ENCODE results near the gene EXT2. TPM values are rescaled to one million over a fixed set of nuclear protein-coding genes. Genes with fewer than 3 reads are reported as not detected.

EXT2 gene
- total RNA-seq, 4 donors from 2014 or later = 56.9 to 152 (median 128) TPM

- Histone ChIP-seq H3K9me3 (no peaks in the 10 kb centered on the region), H3K36me3 (peaks cover 0 to 8% (median 0%) of the 10 kb centered on the region in 3 donors), H3K4me1 (peaks cover 0 to 23% (median 2%) of the 10 kb centered on the region in 4 donors), H3K27ac (peak overlapping the region; percentile 73 to 94 (median 80)), H3K4me3 (peak overlapping the region; percentile 62 to 96 (median 85)), H3K27me3 (no peaks in the 10 kb centered on the region)
- no peak for DNase-seq
- TF ChIP-seq CTCF (IDR thresholded peaks at IDR 0.05) = no peak
- peak in 1 of 2 donors; percentile 27 for TF ChIP-seq POLR2A (IDR thresholded peaks at IDR 0.05)
Observed at GRCh38 chr11:44096360-44097185, 1.1 kb downstream of the EXT2 start.

- TF ChIP-seq CTCF (IDR thresholded peaks at IDR 0.05) (no peak), POLR2A (IDR thresholded peaks at IDR 0.05) (no peak)
- H3K9me3 ChIP-seq = no peaks in the 10 kb centered on the region
- H3K27ac ChIP-seq = no peak overlapping the region
- H3K4me1 ChIP-seq = peaks cover 0 to 23% (median 2%) of the 10 kb centered on the region in 4 donors
- no peak overlapping the region for H3K4me3 ChIP-seq
- no peaks in the 10 kb centered on the region for H3K27me3 ChIP-seq
- H3K36me3 ChIP-seq = peaks cover 0 to 8% (median 0%) of the 10 kb centered on the region in 3 donors
- DNase-seq = no peak
Observed at GRCh38 chr11:44097821-44098220, 2.3 kb downstream of the EXT2 start.

GRCh38 chr11:44101098-44101497 is 5.6 kb downstream of the EXT2 start:
- DNase-seq = no peak

GRCh38 chr11:44104481-44105294 is 9.2 kb downstream of the EXT2 start:
- Histone ChIP-seq H3K36me3 (peaks cover 0 to 18% (median 0%) of the 10 kb centered on the region in 3 donors), H3K4me1 (no peaks in the 10 kb centered on the region), H3K27me3 (no peaks in the 10 kb centered on the region), H3K27ac (no peak overlapping the region), H3K4me3 (no peak overlapping the region), H3K9me3 (no peaks in the 10 kb centered on the region)
- no peak for DNase-seq
- TF ChIP-seq POLR2A (IDR thresholded peaks at IDR 0.05) = no peak

More at GRCh38 chr11:44101098-44101497, 5.6 kb downstream of the EXT2 start:
- H3K4me1 ChIP-seq = peaks cover 0 to 13% (median 0%) of the 10 kb centered on the region in 4 donors
- no peaks in the 10 kb centered on the region for H3K27me3 ChIP-seq
- peaks cover 0 to 8% (median 0%) of the 10 kb centered on the region in 3 donors for H3K36me3 ChIP-seq
- TF ChIP-seq CTCF (IDR thresholded peaks at IDR 0.05) (no peak), POLR2A (IDR thresholded peaks at IDR 0.05) (no peak)
- no peaks in the 10 kb centered on the region for H3K9me3 ChIP-seq
- no peak overlapping the region for H3K27ac ChIP-seq
- H3K4me3 ChIP-seq = no peak overlapping the region

- no peaks in the 10 kb centered on the region for H3K27me3 ChIP-seq
- H3K4me3 ChIP-seq = no peak overlapping the region
- no peaks in the 10 kb centered on the region for H3K4me1 ChIP-seq
- peaks cover 0 to 22% (median 0%) of the 10 kb centered on the region in 3 donors for H3K36me3 ChIP-seq
- no peak overlapping the region for H3K27ac ChIP-seq
- TF ChIP-seq CTCF (IDR thresholded peaks at IDR 0.05) = no peak
- TF ChIP-seq POLR2A (IDR thresholded peaks at IDR 0.05) = no peak
- DNase-seq = no peak
- no peaks in the 10 kb centered on the region for H3K9me3 ChIP-seq
Observed at GRCh38 chr11:44108260-44108659, 12.8 kb downstream of the EXT2 start.
